Measurements from ENCODE around the gene EMILIN3. TPM values are rescaled to one million over a fixed set of nuclear protein-coding genes. Genes with fewer than 3 reads are reported as not detected.

Gene EMILIN3
- total and polyA plus RNA-seq, 3 experiments from 2014 or later: not detected

GRCh38 chr20:41336711-41337492 lies 29.7 kb downstream of the EMILIN3 start:
- H3K36me3 Mint-ChIP-seq: no peaks in the 10 kb centered on the region
- no peak overlapping the region for H3K4me3 Mint-ChIP-seq
- Histone ChIP-seq H3K9me3 (ENCODE audit: low read length) (no peaks in the 10 kb centered on the region), H3K27me3 (ENCODE audit: insufficient read depth, low read length, poor library complexity, severe bottlenecking) (no peaks in the 10 kb centered on the region), H3K27ac (ENCODE audit: low read depth, low read length) (no peak overlapping the region), H3K4me3 (ENCODE audit: low read length) (no peak overlapping the region), H3K36me3 (ENCODE audit: insufficient read depth, low read length) (no peaks in the 10 kb centered on the region), H3K4me1 (ENCODE audit: insufficient read depth, low read length) (peaks cover 7% of the 10 kb centered on the region)
- no peaks in the 10 kb centered on the region for H3K9me3 Mint-ChIP-seq
- H3K27ac Mint-ChIP-seq: peak overlapping the region in 2 of 8 donors; percentile 40 to 47
- peaks cover 8 to 19% of the 10 kb centered on the region in 2 donors for H3K27me3 Mint-ChIP-seq
- peaks cover 9 to 11% (median 10%) of the 10 kb centered on the region in 3 donors for H3K4me1 Mint-ChIP-seq
- ChIA-PET POLR2A (no interaction called here), CTCF (interaction anchor here (1.4 to 6.8 kb wide), 3 partner anchors 14 to 346 kb away, joined by 5 to 82 read pairs (median 5); no protein-coding TSS in a partner anchor)
- DNase-seq: no peak

DNA sequence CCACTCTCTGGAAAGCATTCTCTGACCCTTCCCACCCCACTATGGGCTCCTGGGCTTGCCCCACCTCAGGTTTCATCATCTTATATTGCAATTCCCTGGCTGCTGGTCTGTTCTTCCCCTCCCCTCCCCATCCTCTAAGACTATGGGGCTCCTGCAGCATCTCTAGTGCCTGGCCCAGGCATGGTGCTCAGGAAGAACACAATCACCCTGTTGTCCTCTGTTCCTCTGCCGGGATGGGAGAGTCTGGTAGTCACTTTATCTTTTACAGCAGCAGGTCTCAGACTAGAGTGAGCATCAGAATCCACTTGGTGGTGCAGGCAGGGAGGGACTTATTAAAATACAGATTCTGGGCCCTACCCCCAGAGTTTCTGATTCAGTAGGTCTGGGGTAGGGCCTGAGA lies 31.0 kb downstream of the EMILIN3 start:
- ChIA-PET POLR2A (no interaction called here), CTCF (no interaction called here)
- H3K27me3 ChIP-seq (ENCODE audit: insufficient read depth, low read length, poor library complexity, severe bottlenecking): no peaks in the 10 kb centered on the region
- H3K27ac ChIP-seq (ENCODE audit: low read depth, low read length): no peak overlapping the region
- H3K4me3 Mint-ChIP-seq: no peak overlapping the region
- DNase-seq: no peak
- peaks cover 9 to 11% (median 10%) of the 10 kb centered on the region in 3 donors for H3K4me1 Mint-ChIP-seq
- H3K4me3 ChIP-seq (ENCODE audit: low read length): no peak overlapping the region
- no peaks in the 10 kb centered on the region for H3K36me3 Mint-ChIP-seq
- H3K9me3 Mint-ChIP-seq: no peaks in the 10 kb centered on the region
- no peaks in the 10 kb centered on the region for H3K36me3 ChIP-seq (ENCODE audit: insufficient read depth, low read length)
- H3K27ac Mint-ChIP-seq: no peak overlapping the region
- H3K4me1 ChIP-seq (ENCODE audit: insufficient read depth, low read length): peaks cover 7% of the 10 kb centered on the region
- peaks cover 8 to 19% of the 10 kb centered on the region in 2 donors for H3K27me3 Mint-ChIP-seq
- no peaks in the 10 kb centered on the region for H3K9me3 ChIP-seq (ENCODE audit: low read length)

- H3K9me3 ChIP-seq (ENCODE audit: low read length): no peaks in the 10 kb centered on the region
- CTCF ChIA-PET: interaction anchor here (1.5 to 1.7 kb wide), 2 partner anchors 162 to 199 kb away, joined by 5 read pairs; no protein-coding TSS in a partner anchor
These were observed 31.9 kb downstream of the EMILIN3 start for GRCh38 chr20:41334443-41335421.

DNA sequence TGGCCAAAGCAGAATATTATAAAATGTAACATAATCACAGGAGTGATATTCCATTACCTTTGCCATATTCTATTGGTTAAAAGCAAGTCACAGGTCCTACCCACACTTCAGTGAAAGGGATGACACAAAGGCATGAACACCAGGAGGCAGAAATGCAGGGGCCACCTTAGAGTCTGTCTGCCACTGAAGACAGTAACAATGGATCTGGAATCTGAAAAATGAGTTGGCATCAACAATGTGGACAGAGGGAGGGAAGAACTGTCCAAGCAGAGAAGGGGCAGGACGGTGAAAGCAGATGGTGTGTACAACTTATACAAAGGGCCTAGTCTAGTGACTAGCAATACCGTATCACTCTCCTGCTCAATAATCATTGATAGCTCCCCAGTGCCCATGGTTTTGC lies 32.6 kb downstream of the EMILIN3 start:
- Mint-ChIP-seq H3K27me3 (peaks cover 3 to 12% of the 10 kb centered on the region in 2 donors), H3K36me3 (no peaks in the 10 kb centered on the region), H3K27ac (no peak overlapping the region), H3K4me3 (peak overlapping the region in 1 of 7 donors; percentile 49), H3K9me3 (no peaks in the 10 kb centered on the region), H3K4me1 (peaks cover 9 to 10% (median 9%) of the 10 kb centered on the region in 3 donors)
- H3K4me1 ChIP-seq (ENCODE audit: insufficient read depth, low read length): peaks cover 12% of the 10 kb centered on the region
- no peak for DNase-seq
- H3K9me3 ChIP-seq (ENCODE audit: low read length): no peaks in the 10 kb centered on the region
- no peak overlapping the region for H3K4me3 ChIP-seq (ENCODE audit: low read length)
- no peaks in the 10 kb centered on the region for H3K27me3 ChIP-seq (ENCODE audit: insufficient read depth, low read length, poor library complexity, severe bottlenecking)
- H3K27ac ChIP-seq (ENCODE audit: low read depth, low read length): no peak overlapping the region
- ChIA-PET CTCF (interaction anchor here (1.5 to 1.7 kb wide), 2 partner anchors 162 to 198 kb away, joined by 5 read pairs; no protein-coding TSS in a partner anchor), POLR2A (no interaction called here)
- no peaks in the 10 kb centered on the region for H3K36me3 ChIP-seq (ENCODE audit: insufficient read depth, low read length)

More at GRCh38 chr20:41334443-41335421, 31.9 kb downstream of the EMILIN3 start:
- Mint-ChIP-seq H3K36me3 (no peaks in the 10 kb centered on the region), H3K4me3 (peak overlapping the region in 1 of 7 donors; percentile 23), H3K4me1 (peaks cover 4 to 6% (median 5%) of the 10 kb centered on the region in 3 donors), H3K27ac (no peak overlapping the region), H3K9me3 (no peaks in the 10 kb centered on the region), H3K27me3 (peaks cover 7 to 16% of the 10 kb centered on the region in 2 donors)
- no peak overlapping the region for H3K4me3 ChIP-seq (ENCODE audit: low read length)
- no peaks in the 10 kb centered on the region for H3K27me3 ChIP-seq (ENCODE audit: insufficient read depth, low read length, poor library complexity, severe bottlenecking)
- peaks cover 5% of the 10 kb centered on the region for H3K4me1 ChIP-seq (ENCODE audit: insufficient read depth, low read length)
- H3K36me3 ChIP-seq (ENCODE audit: insufficient read depth, low read length): no peaks in the 10 kb centered on the region
- no peak overlapping the region for H3K27ac ChIP-seq (ENCODE audit: low read depth, low read length)
- DNase-seq: no peak
- POLR2A ChIA-PET: no interaction called here

DNA sequence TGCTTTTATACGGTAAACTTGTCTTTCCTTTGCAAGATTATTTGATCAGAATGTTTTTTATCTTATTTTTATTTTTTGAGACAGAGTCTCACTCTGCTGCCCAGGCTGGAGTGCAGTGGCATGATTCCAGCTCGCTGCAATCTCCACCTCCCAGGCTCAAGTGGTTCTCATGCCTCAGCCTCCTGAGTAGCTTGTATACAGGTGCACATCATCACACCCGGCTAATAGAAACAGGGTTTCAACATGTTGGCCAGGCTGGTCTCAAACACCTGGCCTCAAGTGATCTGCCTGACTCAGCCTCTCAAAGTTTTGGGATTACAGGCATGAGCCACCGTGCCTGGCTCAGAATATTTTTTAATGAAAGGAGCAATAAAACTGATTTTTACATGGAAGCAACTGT lies 34.9 kb downstream of the EMILIN3 start:
- Histone ChIP-seq H3K36me3 (ENCODE audit: insufficient read depth, low read length) (no peaks in the 10 kb centered on the region), H3K9me3 (ENCODE audit: low read length) (no peaks in the 10 kb centered on the region), H3K4me3 (ENCODE audit: low read length) (no peak overlapping the region), H3K27me3 (ENCODE audit: insufficient read depth, low read length, poor library complexity, severe bottlenecking) (no peaks in the 10 kb centered on the region), H3K4me1 (ENCODE audit: insufficient read depth, low read length) (peaks cover 12% of the 10 kb centered on the region), H3K27ac (ENCODE audit: low read depth, low read length) (no peak overlapping the region)
- no peaks in the 10 kb centered on the region for H3K9me3 Mint-ChIP-seq
- no peak overlapping the region for H3K27ac Mint-ChIP-seq
- H3K27me3 Mint-ChIP-seq: peaks cover 0 to 6% of the 10 kb centered on the region in 2 donors
- H3K36me3 Mint-ChIP-seq: no peaks in the 10 kb centered on the region
- ChIA-PET CTCF (no interaction called here), POLR2A (no interaction called here)
- H3K4me3 Mint-ChIP-seq: no peak overlapping the region
- H3K4me1 Mint-ChIP-seq: peaks cover 10 to 13% (median 13%) of the 10 kb centered on the region in 3 donors
- no peak for DNase-seq

DNA sequence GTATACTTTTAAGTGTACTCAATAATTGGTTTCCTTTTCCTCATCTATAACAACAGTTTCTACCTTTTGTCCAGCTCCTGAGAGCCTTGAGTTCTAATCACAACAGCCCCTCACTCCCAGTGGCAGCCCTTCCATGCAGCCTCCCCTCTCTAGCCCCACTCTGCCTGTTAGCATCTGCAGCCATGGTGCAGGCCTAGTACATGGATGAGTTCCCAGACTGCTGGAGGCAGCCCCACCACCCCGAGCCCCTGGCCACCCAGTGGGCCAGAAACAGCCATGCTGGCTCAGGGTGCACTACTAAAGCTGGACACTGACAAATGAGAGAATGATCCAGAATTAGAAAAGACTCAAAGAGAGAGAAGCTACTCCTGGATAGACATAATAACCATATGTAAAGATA lies 35.7 kb downstream of the EMILIN3 start:
- Histone ChIP-seq H3K4me1 (ENCODE audit: insufficient read depth, low read length) (peaks cover 12% of the 10 kb centered on the region), H3K36me3 (ENCODE audit: insufficient read depth, low read length) (no peaks in the 10 kb centered on the region), H3K27me3 (ENCODE audit: insufficient read depth, low read length, poor library complexity, severe bottlenecking) (no peaks in the 10 kb centered on the region), H3K4me3 (ENCODE audit: low read length) (no peak overlapping the region), H3K27ac (ENCODE audit: low read depth, low read length) (no peak overlapping the region), H3K9me3 (ENCODE audit: low read length) (no peaks in the 10 kb centered on the region)
- Mint-ChIP-seq H3K4me1 (peaks cover 10 to 13% (median 13%) of the 10 kb centered on the region in 3 donors), H3K9me3 (no peaks in the 10 kb centered on the region), H3K27me3 (peaks cover 0 to 6% of the 10 kb centered on the region in 2 donors), H3K36me3 (no peaks in the 10 kb centered on the region), H3K27ac (no peak overlapping the region), H3K4me3 (no peak overlapping the region)
- CTCF ChIA-PET: interaction anchor here (1.0 kb wide), 1 partner anchor 362 kb away, joined by 3 read pairs; no protein-coding TSS in a partner anchor
- no peak for DNase-seq
- POLR2A ChIA-PET: no interaction called here

DNA sequence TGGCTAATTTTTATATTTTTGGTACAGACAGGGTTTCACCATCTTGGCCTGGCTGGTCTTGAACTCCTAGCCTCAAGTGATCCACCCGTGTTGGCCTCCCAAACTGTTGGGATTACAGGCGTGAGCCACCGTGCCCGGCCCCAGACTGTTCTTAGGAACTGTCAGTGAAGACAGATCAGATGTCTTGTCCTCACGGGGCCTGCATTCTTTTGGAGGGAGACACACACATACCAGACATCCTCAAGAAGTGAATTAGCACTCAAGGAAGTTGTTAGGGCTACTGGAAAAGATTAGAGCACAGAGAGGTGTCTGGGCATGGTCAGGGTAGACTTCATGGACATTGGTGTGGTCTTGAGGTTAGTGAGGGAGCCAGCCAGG lies 36.3 kb downstream of the EMILIN3 start:
- Histone ChIP-seq H3K4me1 (ENCODE audit: insufficient read depth, low read length) (peaks cover 12% of the 10 kb centered on the region), H3K27ac (ENCODE audit: low read depth, low read length) (no peak overlapping the region), H3K36me3 (ENCODE audit: insufficient read depth, low read length) (no peaks in the 10 kb centered on the region), H3K27me3 (ENCODE audit: insufficient read depth, low read length, poor library complexity, severe bottlenecking) (no peaks in the 10 kb centered on the region), H3K4me3 (ENCODE audit: low read length) (no peak overlapping the region), H3K9me3 (ENCODE audit: low read length) (no peaks in the 10 kb centered on the region)
- no peak for DNase-seq
- Mint-ChIP-seq H3K36me3 (no peaks in the 10 kb centered on the region), H3K4me3 (no peak overlapping the region), H3K9me3 (no peaks in the 10 kb centered on the region), H3K27ac (no peak overlapping the region), H3K27me3 (peaks cover 0 to 1% of the 10 kb centered on the region in 2 donors), H3K4me1 (peaks cover 10 to 13% (median 13%) of the 10 kb centered on the region in 3 donors)
- ChIA-PET CTCF (interaction anchor here (1.0 to 1.4 kb wide), 2 partner anchors 9 to 362 kb away, joined by 3 to 12 read pairs; no protein-coding TSS in a partner anchor), POLR2A (no interaction called here)

Measured in CD8-positive, alpha-beta memory T cell (primary cell).